Peyer's patch (tissue), 4 donors: ENCODE measurements around the gene PIK3C2G.

ENCODE experiments used
- CTCF ChIP-seq, 6 experiments: fragments of 450-650 bp in 4 of 6; fragments of 200-600 bp in 2 of 6; sonication (generic) in 1 of 6; IDR thresholded peaks; one replicate each; pipeline ENCODE4 v1.5.1; 2017 to 2019; ENCODE audit warnings: antibody characterized with exemption in 6 of 6, mild to moderate bottlenecking in 3 of 6, moderate library complexity in 1 of 6
- POLR2A ChIP-seq, 2 donors: fragments of 450-650 bp; IDR thresholded peaks; one replicate each; pipeline ENCODE4 v1.5.1; 2017; ENCODE audit warnings: antibody characterized with exemption in 2 of 2, mild to moderate bottlenecking in 2 of 2, moderate library complexity in 2 of 2

- TF ChIP-seq CTCF (IDR thresholded peaks at IDR 0.05), result no peak
- TF ChIP-seq POLR2A (IDR thresholded peaks at IDR 0.05), result no peak
Measured at GRCh38 chr12:18644564-18644963, 383.2 kb downstream of the PIK3C2G start.
